Heart right ventricle (tissue), 16 donors: Measurements from ENCODE around the gene PATJ. TPM values are rescaled to one million over a fixed set of nuclear protein-coding genes. Genes with fewer than 3 reads are reported as not detected.
"Not testable (repeated sequence)": the region's sequence is repeated elsewhere in the genome, so short reads cannot be mapped to it uniquely, and the experiment has no call there.

ENCODE experiments used
- ATAC-seq, 8 donors: fragments of 200-7000 bp; cut with Tn5 transposase; one replicate each; pipeline ENCODE4 v1.9.1; 2020; ENCODE audit warnings: mild to moderate bottlenecking in 8 of 8, moderate library complexity in 8 of 8, moderate number of reproducible peaks in 1 of 8
- DNase-seq, 2 donors: peaks; one replicate each; pipeline ENCODE4 v3.0.0-alpha.2; 2020
- H3K27ac ChIP-seq, 10 donors: fragments of 200-600 bp; sonication (generic) in 2 of 10; one replicate each; pipeline versions ENCODE4 v1.5.0 to v1.8.0; 2020 to 2022; ENCODE audit warnings: mild to moderate bottlenecking in 3 of 10
- H3K27me3 ChIP-seq, 7 donors: fragments of 200-600 bp; one replicate each; pipeline ENCODE4 v1.8.0; 2021 to 2022; ENCODE audit warnings: mild to moderate bottlenecking in 2 of 7
- H3K36me3 ChIP-seq, 9 donors: fragments of 200-600 bp; sonication (generic) in 1 of 9; one replicate each; pipeline versions ENCODE4 v1.5.0 to v1.8.0; 2020 to 2022; ENCODE audit warnings: mild to moderate bottlenecking in 2 of 9
- H3K4me1 ChIP-seq, 9 donors: fragments of 200-600 bp; sonication (generic) in 1 of 9; one replicate each; pipeline versions ENCODE4 v1.5.0 to v1.8.0; 2020 to 2022; ENCODE audit warnings: mild to moderate bottlenecking in 4 of 9
- H3K4me3 ChIP-seq, 10 donors: fragments of 200-600 bp; sonication (generic) in 2 of 10; one replicate each; pipeline versions ENCODE4 v1.5.0 to v1.8.0; 2020 to 2022; ENCODE audit warnings: mild to moderate bottlenecking in 7 of 10, moderate library complexity in 2 of 10
- H3K9me3 ChIP-seq, 11 donors: fragments of 200-600 bp in 10 of 11; sonication (generic) in 2 of 11; one replicate each; pipeline versions ENCODE4 v1.5.0 to v1.8.0; 2013 to 2022; ENCODE audit warnings: mild to moderate bottlenecking in 2 of 11, control low read depth in 1 of 11, moderate library complexity in 1 of 11
- WGBS, 2 donors: extraction: QIAGEN DNeasy Blood & Tissue Kit; methylation state at CpG; one replicate each; pipeline ENCODE4 v1.1.7; 2013; ENCODE audit warnings: inconsistent platforms in 1 of 2; 5-methylcytosine and 5-hydroxymethylcytosine counted together
- intact Hi-C, 10 donors: fragments of 100-400 bp; cut with DNase I; formaldehyde crosslinking; loops; one replicate each; pipeline versions ENCODE4 v1.11.1 to v1.14.2; 2022
- polyA plus RNA-seq, 2 donors: library from polyadenylated mRNA; stranded (reverse); fragments of 200-250 nt; gene quantifications; one replicate each; pipeline ENCODE4 v1.2.3, GENCODE V29; 2013
- total RNA-seq, 10 donors: library from RNA; stranded (reverse); fragmentation: NEBNext Ultra II Directional in 3 of 10; extraction: Animal tissue kit (Norgen Biotek cat#: 25700) in 3 of 10; gene quantifications; one replicate each; pipeline versions ENCODE4 v1.2.1 to v1.2.4, GENCODE V29; 2021 to 2023
- TF ChIP-seq, protein P1 (sequence below), 9 donors: fragments of 200-600 bp; sonication (generic) in 2 of 9; IDR thresholded peaks; one replicate each; pipeline versions ENCODE4 v1.5.0 to v1.8.0; 2021 to 2022; ENCODE audit warnings: antibody characterized with exemption in 9 of 9, mild to moderate bottlenecking in 5 of 9, moderate library complexity in 1 of 9
- donor health status: Arrhythmogenic right ventricular cardiomyopathy.
- donor health status: ischemic (EF 13 %, LVEDD 7.1; RV severe dilation, severe dysfunction).
- donor health status: healthy with polysubstance abuse.
- donor health status: DM: no; HTN: yes; CAD: no.
- donor health status: DM: no; HTN: no; CAD: no.
- donor health status: ischemic (EF 25% LVEDD 6.9; RV normal size, moderate dysfunction).
- donor health status: ischemic (EF 25% LVEDD 5.7; RV mildly dilated, moderate dysfunction).
- donor health status: healthy.
- donor health status: DM: yes; HTN: yes; CAD: no.
- donor health status: Ischemic cardiomyopathy.
- donor health status: ischemic (EF 35%, LVEDD 5.7; RV mildly dilated, moderate dysfunction).
- donor health status: nonischemic (EF 11% LVEDD 7.7; RV severe dilation, severe dysfunction).
- donor health status: DM: yes; HTN: yes; CAD: no.
- donor health status: PGD.
- donor health status: ischemic (EF 29% LVEDD 5.4; RV normal size, mild dysfunction).
- donor health status: nonischemic (EF 23%, LVEDD 6.1; RV moderate dilation, normal function).

The PATJ gene
- total and polyA plus RNA-seq, 12 donors: 3.7 to 213 (median 119) TPM

GRCh38 chr1:61782771-61783170 lies 40.5 kb downstream of the PATJ start:
- Histone ChIP-seq H3K27ac (peak overlapping the region in 1 of 10 donors; percentile 18), H3K4me3 (no peak overlapping the region), H3K9me3 (no peaks in the 10 kb centered on the region), H3K4me1 (no peaks in the 10 kb centered on the region), H3K27me3 (no peaks in the 10 kb centered on the region), H3K36me3 (peaks cover 0 to 8% (median 0%) of the 10 kb centered on the region in 9 donors)
- no peak for ATAC-seq
- WGBS, 2 donors: 92 to 95% methylated on average over 4 of the region's 4 CpGs
- intact Hi-C loops: no loop called here
- TF ChIP-seq, protein P1, sequence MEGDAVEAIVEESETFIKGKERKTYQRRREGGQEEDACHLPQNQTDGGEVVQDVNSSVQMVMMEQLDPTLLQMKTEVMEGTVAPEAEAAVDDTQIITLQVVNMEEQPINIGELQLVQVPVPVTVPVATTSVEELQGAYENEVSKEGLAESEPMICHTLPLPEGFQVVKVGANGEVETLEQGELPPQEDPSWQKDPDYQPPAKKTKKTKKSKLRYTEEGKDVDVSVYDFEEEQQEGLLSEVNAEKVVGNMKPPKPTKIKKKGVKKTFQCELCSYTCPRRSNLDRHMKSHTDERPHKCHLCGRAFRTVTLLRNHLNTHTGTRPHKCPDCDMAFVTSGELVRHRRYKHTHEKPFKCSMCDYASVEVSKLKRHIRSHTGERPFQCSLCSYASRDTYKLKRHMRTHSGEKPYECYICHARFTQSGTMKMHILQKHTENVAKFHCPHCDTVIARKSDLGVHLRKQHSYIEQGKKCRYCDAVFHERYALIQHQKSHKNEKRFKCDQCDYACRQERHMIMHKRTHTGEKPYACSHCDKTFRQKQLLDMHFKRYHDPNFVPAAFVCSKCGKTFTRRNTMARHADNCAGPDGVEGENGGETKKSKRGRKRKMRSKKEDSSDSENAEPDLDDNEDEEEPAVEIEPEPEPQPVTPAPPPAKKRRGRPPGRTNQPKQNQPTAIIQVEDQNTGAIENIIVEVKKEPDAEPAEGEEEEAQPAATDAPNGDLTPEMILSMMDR (IDR thresholded peaks at IDR 0.05): no peak
- no peak for DNase-seq

DNA sequence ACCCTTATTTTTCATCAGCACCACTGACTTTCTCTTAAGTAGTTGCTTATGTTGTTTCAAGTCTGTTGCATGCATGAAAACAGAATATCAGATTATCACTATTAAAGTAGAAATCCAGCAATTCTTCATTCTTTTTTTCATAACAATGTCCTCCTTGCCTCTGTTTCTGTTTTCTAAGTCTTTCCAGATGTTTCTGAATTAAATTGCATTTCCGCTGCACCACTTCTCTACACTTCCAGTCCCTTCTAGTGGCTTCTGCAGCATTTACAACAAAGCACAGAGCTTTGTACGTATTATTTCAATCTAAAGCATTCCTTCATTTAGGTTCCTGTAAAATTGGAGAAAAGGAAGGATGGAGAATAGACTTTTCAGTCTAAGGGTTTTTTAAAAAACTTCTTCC lies 42.4 kb downstream of the PATJ start:
- TF ChIP-seq, protein P1 (IDR thresholded peaks at IDR 0.05): no peak

GRCh38 chr1:61790837-61791236 lies 48.6 kb downstream of the PATJ start:
- Histone ChIP-seq H3K4me3 (no peak overlapping the region), H3K27ac (no peak overlapping the region), H3K27me3 (no peaks in the 10 kb centered on the region), H3K9me3 (no peaks in the 10 kb centered on the region), H3K36me3 (peaks cover 0 to 31% (median 0%) of the 10 kb centered on the region in 9 donors), H3K4me1 (no peaks in the 10 kb centered on the region)
- ATAC-seq (no peak), DNase-seq (no peak)
- 89 to 95% methylated on average over 3 of the region's 3 CpGs for WGBS, 2 donors
- TF ChIP-seq, protein P1 (IDR thresholded peaks at IDR 0.05): no peak
- intact Hi-C loops: no loop called here

More for the DNA sequence above, 42.4 kb downstream of the PATJ start:
- no peak overlapping the region for H3K27ac ChIP-seq
- WGBS, 2 donors: 95 to 100% methylated on average over 2 of the region's 2 CpGs
- no peaks in the 10 kb centered on the region for H3K27me3 ChIP-seq
- H3K4me3 ChIP-seq: no peak overlapping the region
- intact Hi-C loops: no loop called here
- H3K36me3 ChIP-seq: peaks cover 0 to 24% (median 0%) of the 10 kb centered on the region in 9 donors
- H3K4me1 ChIP-seq: no peaks in the 10 kb centered on the region
- no peaks in the 10 kb centered on the region for H3K9me3 ChIP-seq
- ATAC-seq (no peak), DNase-seq (no peak)

GRCh38 chr1:61797045-61797755 lies 54.9 kb downstream of the PATJ start:
- no peaks in the 10 kb centered on the region for H3K27me3 ChIP-seq
- 83 to 93% methylated on average over 10 of the region's 10 CpGs for WGBS, 2 donors
- no peak for DNase-seq
- no peak overlapping the region for H3K27ac ChIP-seq
- H3K9me3 ChIP-seq: no peaks in the 10 kb centered on the region
- TF ChIP-seq, protein P1 (IDR thresholded peaks at IDR 0.05): no peak
- no peak for ATAC-seq
- no peaks in the 10 kb centered on the region for H3K4me1 ChIP-seq
- intact Hi-C loops: no loop called here
- no peak overlapping the region for H3K4me3 ChIP-seq
- H3K36me3 ChIP-seq: peaks cover 0 to 40% (median 9%) of the 10 kb centered on the region in 9 donors

GRCh38 chr1:61801047-61801446 lies 58.8 kb downstream of the PATJ start:
- WGBS, 2 donors: 98 to 100% methylated on average over 1 of the region's 1 CpG
- ATAC-seq, H3K27ac ChIP-seq, H3K9me3 ChIP-seq, DNase-seq, H3K27me3 ChIP-seq, H3K4me3 ChIP-seq, H3K4me1 ChIP-seq: not testable (repeated sequence)
- H3K36me3 ChIP-seq: peaks cover 0 to 66% (median 9%) of the 10 kb centered on the region in 9 donors
- intact Hi-C loops: loop anchor here in 1 of 10 donors (10.0 kb wide), 1 partner anchor 96 kb away; no protein-coding TSS in a partner anchor
